HG02840 (cell line): ENCODE data around the gene CCR2.

Experiments used
- ATAC-seq: cut with Tn5 transposase; IDR thresholded peaks from one replicate; pipeline ENCODE4 v1.9.1; 2021; ENCODE audit warnings: mild to moderate bottlenecking, moderate library complexity, moderate number of reproducible peaks; ENCODE audit not compliant: unreplicated experiment, low FRiP score

CCR2 gene

DNA sequence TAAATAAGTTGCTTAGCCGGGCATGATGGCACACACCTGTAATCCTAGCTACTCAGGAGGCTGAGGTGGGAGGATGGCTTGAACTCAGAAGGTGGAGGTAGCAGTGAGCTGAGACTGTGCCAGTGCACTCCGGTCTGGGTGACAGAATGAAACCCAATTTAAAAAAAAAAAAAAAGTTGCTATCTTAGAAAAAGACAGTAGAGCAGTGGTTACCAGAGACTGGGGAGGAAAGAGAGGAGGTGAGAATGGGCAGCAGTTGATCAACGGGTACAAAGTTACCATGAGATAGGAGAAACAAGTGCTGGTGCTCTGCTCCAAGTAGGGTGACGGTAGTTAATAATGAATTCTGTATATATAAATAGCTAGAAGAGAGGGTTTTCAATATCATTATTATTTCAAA is 821 bp upstream of the CCR2 start:
- no peak for ATAC-seq

GRCh38 chr3:46354478-46354877 is 567 bp downstream of the CCR2 start:
- no peak for ATAC-seq

- no peak for ATAC-seq
Observed at GRCh38 chr3:46354984-46355383, 1.1 kb downstream of the CCR2 start.

GRCh38 chr3:46356276-46356675 is 2.4 kb downstream of the CCR2 start:
- no peak for ATAC-seq

DNA sequence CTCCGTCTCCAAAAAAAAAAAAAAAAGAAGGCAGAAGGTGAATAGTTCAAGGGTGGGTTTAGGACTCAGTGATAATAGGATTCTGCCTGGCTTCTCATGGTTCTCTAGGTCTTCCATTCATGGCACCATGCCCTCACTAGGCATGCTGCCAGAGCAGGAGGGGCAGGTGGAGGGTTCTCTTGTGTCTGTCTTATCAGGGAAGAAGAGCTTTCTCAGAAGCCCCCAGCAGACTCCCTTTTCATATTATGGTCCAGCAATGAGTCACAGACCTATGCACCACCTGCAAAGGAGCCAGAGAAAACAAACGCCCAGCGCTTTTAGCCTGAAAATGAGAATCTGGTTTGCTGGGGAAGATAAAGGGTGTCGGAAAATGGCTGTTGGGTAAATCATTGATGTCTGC is 3.0 kb downstream of the CCR2 start:
- no peak for ATAC-seq

DNA sequence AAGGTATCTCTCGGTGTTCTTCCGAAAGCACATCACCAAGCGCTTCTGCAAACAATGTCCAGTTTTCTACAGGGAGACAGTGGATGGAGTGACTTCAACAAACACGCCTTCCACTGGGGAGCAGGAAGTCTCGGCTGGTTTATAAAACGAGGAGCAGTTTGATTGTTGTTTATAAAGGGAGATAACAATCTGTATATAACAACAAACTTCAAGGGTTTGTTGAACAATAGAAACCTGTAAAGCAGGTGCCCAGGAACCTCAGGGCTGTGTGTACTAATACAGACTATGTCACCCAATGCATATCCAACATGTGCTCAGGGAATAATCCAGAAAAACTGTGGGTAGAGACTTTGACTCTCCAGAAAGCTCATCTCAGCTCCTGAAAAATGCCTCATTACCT is 4.6 kb downstream of the CCR2 start:
- no peak for ATAC-seq

DNA sequence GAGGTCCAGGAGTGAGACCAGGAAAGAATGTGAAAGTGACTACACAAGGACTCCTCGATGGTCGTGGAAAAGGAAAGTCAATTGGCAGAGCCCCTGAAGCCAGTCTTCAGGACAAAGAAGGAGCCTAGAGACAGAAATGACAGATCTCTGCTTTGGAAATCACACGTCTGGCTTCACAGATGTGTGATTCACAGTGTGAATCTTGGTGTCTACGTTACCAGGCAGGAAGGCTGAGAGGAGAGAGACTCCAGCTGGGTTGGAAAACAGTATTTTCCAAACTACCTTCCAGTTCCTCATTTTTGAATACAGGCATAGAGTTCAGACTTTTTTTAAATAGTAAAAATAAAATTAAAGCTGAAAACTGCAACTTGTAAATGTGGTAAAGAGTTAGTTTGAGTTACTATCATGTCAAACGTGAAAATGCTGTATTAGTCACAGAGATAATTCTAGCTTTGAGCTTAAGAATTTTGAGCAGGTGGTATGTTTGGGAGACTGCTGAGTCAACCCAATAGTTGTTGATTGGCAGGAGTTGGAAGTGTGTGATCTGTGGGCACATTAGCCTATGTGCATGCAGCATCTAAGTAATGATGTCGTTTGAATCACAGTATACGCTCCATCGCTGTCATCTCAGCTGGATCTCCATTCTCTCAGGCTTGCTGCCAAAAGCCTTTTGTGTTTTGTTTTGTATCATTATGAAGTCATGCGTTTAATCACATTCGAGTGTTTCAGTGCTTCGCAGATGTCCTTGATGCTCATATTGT is 6.0 kb downstream of the CCR2 start:
- ATAC-seq, result no peak

GRCh38 chr3:46360907-46361306 is 7.0 kb downstream of the CCR2 start:
- ATAC-seq, result no peak

DNA sequence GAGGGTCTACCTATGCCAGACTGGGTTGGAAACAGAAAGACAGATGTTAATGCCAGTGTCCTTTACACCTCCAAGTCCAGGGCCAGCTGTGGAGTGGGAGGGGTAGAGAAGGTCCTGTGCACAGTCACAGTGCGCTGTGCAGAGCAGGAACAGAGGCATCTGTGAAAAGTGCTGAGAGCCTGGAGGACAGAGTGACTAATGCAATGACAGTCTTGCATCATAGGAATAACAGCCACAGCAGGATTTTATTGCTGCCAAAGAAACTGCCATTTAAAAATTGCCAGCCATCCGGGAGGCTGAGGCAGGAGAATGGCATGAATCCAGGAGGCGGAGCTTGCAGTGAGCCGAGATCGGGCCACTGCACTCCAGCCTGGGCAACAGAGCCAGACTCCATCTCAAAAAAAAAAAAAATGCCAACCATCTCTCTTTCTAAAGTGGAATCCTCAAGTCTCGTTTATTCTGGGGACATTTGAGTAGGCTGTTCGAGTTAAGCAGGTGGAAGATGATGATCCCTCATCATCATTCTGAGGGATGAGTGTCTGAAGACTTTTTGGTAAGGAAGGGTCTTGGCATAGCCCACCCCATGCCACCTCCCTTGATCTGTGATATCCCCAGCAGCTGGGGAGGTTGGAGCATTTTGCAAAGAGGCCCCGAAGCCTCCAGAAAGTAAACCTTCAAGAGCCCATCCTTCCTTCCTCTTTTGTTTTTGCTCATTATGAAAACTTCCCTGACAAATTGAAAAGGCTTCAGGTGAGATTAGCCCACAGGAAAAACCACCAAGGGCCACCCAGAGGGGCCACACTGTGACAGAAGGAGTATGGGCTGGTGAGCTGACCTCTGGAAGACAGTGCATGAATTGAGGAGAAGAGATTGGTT is 7.7 kb downstream of the CCR2 start:
- ATAC-seq, result no peak

- ATAC-seq, result no peak
Observed at GRCh38 chr3:46365041-46365440, 11.1 kb downstream of the CCR2 start.

GRCh38 chr3:46365737-46366524 is 12.0 kb downstream of the CCR2 start:
- ATAC-seq, result no peak

- ATAC-seq, result no peak
Observed at GRCh38 chr3:46367811-46368210, 13.9 kb downstream of the CCR2 start.

- ATAC-seq, result peak; percentile 50
Observed at GRCh38 chr3:46368569-46368968, 14.7 kb downstream of the CCR2 start.

DNA sequence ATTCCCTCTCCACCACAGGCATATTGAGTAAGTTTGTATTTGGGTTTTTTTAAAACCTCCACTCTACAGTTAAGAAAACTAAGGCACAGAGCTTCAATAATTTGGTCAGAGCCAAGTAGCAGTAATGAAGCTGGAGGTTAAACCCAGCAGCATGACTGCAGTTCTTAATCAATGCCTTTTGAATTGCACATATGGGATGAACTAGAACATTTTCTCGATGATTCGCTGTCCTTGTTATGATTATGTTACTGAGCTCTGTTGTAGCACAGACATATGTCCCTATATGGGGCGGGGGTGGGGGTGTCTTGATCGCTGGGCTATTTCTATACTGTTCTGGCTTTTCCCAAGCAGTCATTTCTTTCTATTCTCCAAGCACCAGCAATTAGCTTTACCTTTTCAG is 15.2 kb downstream of the CCR2 start:
- ATAC-seq, result no peak

DNA sequence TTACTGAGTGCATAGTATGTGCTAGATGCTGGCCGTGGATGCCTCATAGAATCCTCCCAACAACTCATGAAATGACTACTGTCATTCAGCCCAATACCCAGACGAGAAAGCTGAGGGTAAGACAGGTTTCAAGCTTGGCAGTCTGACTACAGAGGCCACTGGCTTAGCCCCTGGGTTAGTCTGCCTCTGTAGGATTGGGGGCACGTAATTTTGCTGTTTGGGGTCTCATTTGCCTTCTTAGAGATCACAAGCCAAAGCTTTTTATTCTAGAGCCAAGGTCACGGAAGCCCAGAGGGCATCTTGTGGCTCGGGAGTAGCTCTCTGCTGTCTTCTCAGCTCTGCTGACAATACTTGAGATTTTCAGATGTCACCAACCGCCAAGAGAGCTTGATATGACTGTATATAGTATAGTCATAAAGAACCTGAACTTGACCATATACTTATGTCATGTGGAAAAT is 15.8 kb downstream of the CCR2 start:
- ATAC-seq, result no peak

DNA sequence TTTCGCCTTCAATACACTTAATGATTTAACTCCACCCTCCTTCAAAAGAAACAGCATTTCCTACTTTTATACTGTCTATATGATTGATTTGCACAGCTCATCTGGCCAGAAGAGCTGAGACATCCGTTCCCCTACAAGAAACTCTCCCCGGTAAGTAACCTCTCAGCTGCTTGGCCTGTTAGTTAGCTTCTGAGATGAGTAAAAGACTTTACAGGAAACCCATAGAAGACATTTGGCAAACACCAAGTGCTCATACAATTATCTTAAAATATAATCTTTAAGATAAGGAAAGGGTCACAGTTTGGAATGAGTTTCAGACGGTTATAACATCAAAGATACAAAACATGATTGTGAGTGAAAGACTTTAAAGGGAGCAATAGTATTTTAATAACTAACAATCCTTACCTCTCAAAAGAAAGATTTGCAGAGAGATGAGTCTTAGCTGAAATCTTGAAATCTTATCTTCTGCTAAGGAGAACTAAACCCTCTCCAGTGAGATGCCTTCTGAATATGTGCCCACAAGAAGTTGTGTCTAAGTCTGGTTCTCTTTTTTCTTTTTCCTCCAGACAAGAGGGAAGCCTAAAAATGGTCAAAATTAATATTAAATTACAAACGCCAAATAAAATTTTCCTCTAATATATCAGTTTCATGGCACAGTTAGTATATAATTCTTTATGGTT is 17.1 kb downstream of the CCR2 start, which contains the start of gene CCR5:
Gene CCR5, plus strand, starts transcription at position 108 of the 680 bp plus-strand sequence. CDS start 1,957 bp downstream, outside the sequence.
- ATAC-seq, result no peak

DNA sequence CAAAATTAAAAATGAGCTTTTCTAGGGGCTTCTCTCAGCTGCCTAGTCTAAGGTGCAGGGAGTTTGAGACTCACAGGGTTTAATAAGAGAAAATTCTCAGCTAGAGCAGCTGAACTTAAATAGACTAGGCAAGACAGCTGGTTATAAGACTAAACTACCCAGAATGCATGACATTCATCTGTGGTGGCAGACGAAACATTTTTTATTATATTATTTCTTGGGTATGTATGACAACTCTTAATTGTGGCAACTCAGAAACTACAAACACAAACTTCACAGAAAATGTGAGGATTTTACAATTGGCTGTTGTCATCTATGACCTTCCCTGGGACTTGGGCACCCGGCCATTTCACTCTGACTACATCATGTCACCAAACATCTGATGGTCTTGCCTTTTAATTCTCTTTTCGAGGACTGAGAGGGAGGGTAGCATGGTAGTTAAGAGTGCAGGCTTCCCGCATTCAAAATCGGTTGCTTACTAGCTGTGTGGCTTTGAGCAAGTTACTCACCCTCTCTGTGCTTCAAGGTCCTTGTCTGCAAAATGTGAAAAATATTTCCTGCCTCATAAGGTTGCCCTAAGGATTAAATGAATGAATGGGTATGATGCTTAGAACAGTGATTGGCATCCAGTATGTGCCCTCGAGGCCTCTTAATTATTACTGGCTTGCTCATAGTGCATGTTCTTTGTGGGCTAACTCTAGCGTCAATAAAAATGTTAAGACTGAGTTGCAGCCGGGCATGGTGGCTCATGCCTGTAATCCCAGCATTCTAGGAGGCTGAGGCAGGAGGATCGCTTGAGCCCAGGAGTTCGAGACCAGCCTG is 17.8 kb downstream of the CCR2 start:
- no peak for ATAC-seq

DNA sequence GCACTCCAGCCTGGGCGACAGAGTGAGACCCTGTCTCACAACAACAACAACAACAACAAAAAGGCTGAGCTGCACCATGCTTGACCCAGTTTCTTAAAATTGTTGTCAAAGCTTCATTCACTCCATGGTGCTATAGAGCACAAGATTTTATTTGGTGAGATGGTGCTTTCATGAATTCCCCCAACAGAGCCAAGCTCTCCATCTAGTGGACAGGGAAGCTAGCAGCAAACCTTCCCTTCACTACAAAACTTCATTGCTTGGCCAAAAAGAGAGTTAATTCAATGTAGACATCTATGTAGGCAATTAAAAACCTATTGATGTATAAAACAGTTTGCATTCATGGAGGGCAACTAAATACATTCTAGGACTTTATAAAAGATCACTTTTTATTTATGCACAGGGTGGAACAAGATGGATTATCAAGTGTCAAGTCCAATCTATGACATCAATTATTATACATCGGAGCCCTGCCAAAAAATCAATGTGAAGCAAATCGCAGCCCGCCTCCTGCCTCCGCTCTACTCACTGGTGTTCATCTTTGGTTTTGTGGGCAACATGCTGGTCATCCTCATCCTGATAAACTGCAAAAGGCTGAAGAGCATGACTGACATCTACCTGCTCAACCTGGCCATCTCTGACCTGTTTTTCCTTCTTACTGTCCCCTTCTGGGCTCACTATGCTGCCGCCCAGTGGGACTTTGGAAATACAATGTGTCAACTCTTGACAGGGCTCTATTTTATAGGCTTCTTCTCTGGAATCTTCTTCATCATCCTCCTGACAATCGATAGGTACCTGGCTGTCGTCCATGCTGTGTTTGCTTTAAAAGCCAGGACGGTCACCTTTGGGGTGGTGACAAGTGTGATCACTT is 18.8 kb downstream of the CCR2 start:
- ATAC-seq, result no peak
